HCT116 (cell line): ENCODE measurements around the gene CCM2L. TPM values are rescaled to one million over a fixed set of nuclear protein-coding genes. Genes with fewer than 3 reads are reported as not detected.

Experiments used
- ATAC-seq: fragments of 200-7000 bp; cut with Tn5 transposase; 2 replicates; pipeline ENCODE4 v1.9.1; 2020; ENCODE audit warnings: mild to moderate bottlenecking, moderate library complexity
- BruUV-seq: library from RNA; stranded (reverse); fragments of 400-500 nt; replicated peaks from 2 replicates; lab custom pipeline; 2021; lab: Mats Ljungman, UMichigan
- CTCF ChIA-PET: fragments of 300-600 bp; sonication (Branson Sonifier 250); formaldehyde crosslinking; loops from one replicate; lab custom pipeline; 2021; ENCODE audit warnings: antibody characterized with exemption; lab: Charles Lee
- POLR2A ChIA-PET: fragments of 300-600, 350-600 bp; sonication (Branson Sonifier 250); formaldehyde crosslinking; loops from one replicate; lab custom pipeline; 2021; ENCODE audit warnings: antibody characterized with exemption; lab: Charles Lee
- RAD21 ChIA-PET, 2 experiments: fragments of 300-600 bp; sonication (Branson Sonifier 250); formaldehyde crosslinking; loops; one replicate each; lab custom pipeline; 2023; ENCODE audit warnings: low total read pairs in 2 of 2; ENCODE audit not compliant: uncharacterized antibody in 2 of 2, unreplicated experiment in 2 of 2, low non-redundant PET in 1 of 2; lab: Charles Lee
- DNase-seq: peaks from one replicate; pipeline ENCODE4 v3.0.0-alpha.2; 2010; ENCODE audit warnings: low read depth, low spot score
- H2AFZ ChIP-seq: fragments of 200-600 bp; shearing (Covaris generic), sonication (generic); 2 replicates; pipeline ENCODE4 v1.6.1; 2017; ENCODE audit warnings: low read depth, mixed run types, mixed read lengths, antibody characterized with exemption, low read length; ENCODE audit not compliant: poor library complexity, severe bottlenecking
- H3K27ac ChIP-seq: 2 replicates; pipeline ENCODE4 v1.5.1; 2012; ENCODE audit warnings: low read depth, low read length
- H3K27me3 ChIP-seq: fragments of 200-600 bp; sonication (generic); 2 replicates; pipeline ENCODE4 v1.6.1; 2016; ENCODE audit warnings: mixed run types, low read length, mixed read lengths; ENCODE audit not compliant: insufficient read depth
- H3K36me3 ChIP-seq, 2 experiments: fragments of 200-500 bp in 1 of 2; fragments of 200-600 bp in 1 of 2; sonication (Bioruptor generic) in 1 of 2; sonication (generic) in 1 of 2; 2 replicates each; pipeline versions ENCODE4 v1.5.1 to v1.6.1; 2014 to 2016; ENCODE audit warnings: low read length in 2 of 2, inconsistent platforms in 1 of 2, mixed read lengths in 1 of 2, mixed run types in 1 of 2; ENCODE audit not compliant: insufficient read depth in 2 of 2, control insufficient read depth in 1 of 2
- H3K4me1 ChIP-seq, 2 experiments: fragments of 200-600 bp in 1 of 2; sonication (generic) in 1 of 2; 2 replicates each; pipeline versions ENCODE4 v1.5.1 to v1.6.1; 2012 to 2017; ENCODE audit warnings: low read length in 2 of 2, inconsistent platforms in 1 of 2, mild to moderate bottlenecking in 1 of 2, mixed read lengths in 1 of 2, mixed run types in 1 of 2, moderate library complexity in 1 of 2; ENCODE audit not compliant: insufficient read depth in 2 of 2, control insufficient read depth in 1 of 2
- H3K4me2 ChIP-seq: fragments of 200-600 bp; sonication (generic); 2 replicates; pipeline ENCODE4 v1.6.1; 2017; ENCODE audit warnings: mixed run types, low read length, mixed read lengths
- H3K4me3 ChIP-seq, 2 experiments: fragments of 200-600 bp in 1 of 2; sonication (generic) in 1 of 2; replicated peaks in 1 of 2; 2 replicates each; pipeline ENCODE4 v1.5.1; 2011 to 2016; ENCODE audit warnings: low read length in 2 of 2, control low read depth in 1 of 2, low read depth in 1 of 2, mild to moderate bottlenecking in 1 of 2, mixed read lengths in 1 of 2, mixed run types in 1 of 2
- H3K79me2 ChIP-seq: fragments of 200-600 bp; sonication (generic); 2 replicates; pipeline ENCODE4 v1.6.1; 2017; ENCODE audit warnings: mild to moderate bottlenecking, mixed run types, low read length, moderate library complexity, mixed read lengths; ENCODE audit not compliant: insufficient read depth
- H3K9ac ChIP-seq: fragments of 200-600 bp; sonication (generic); 2 replicates; pipeline ENCODE4 v1.6.1; 2016; ENCODE audit warnings: low read length, mixed read lengths
- H3K9me2 ChIP-seq: fragments of 200-600 bp; sonication (generic), shearing (Covaris generic); 2 replicates; pipeline ENCODE4 v1.6.1; 2017; ENCODE audit warnings: mixed run types, mild to moderate bottlenecking, moderate library complexity; ENCODE audit not compliant: insufficient read depth
- H3K9me3 ChIP-seq, 2 experiments: fragments of 200-500 bp in 1 of 2; fragments of 200-600 bp in 1 of 2; sonication (Bioruptor generic) in 1 of 2; sonication (generic) in 1 of 2; 2 replicates each; pipeline ENCODE4 v1.6.1; 2014 to 2017; ENCODE audit warnings: low read length in 2 of 2, mixed read lengths in 2 of 2, inconsistent platforms in 1 of 2, low read depth in 1 of 2, mild to moderate bottlenecking in 1 of 2, mixed run types in 1 of 2, moderate library complexity in 1 of 2; ENCODE audit not compliant: control insufficient read depth in 1 of 2, insufficient read depth in 1 of 2
- H4K20me1 ChIP-seq: fragments of 200-600 bp; sonication (generic), shearing (Covaris generic); 2 replicates; pipeline ENCODE4 v1.6.1; 2017; ENCODE audit warnings: mixed run types, mild to moderate bottlenecking, moderate library complexity; ENCODE audit not compliant: insufficient read depth
- CBX3 ChIP-seq: IDR thresholded peaks from 2 replicates; pipeline ENCODE4 v1.6.1; 2012; ENCODE audit warnings: low read depth
- EGR1 ChIP-seq: IDR thresholded peaks from 2 replicates; pipeline ENCODE4 v1.6.1; 2012; ENCODE audit warnings: low read depth
- ELF1 ChIP-seq: IDR thresholded peaks from 2 replicates; pipeline ENCODE4 v1.6.1; 2012; ENCODE audit warnings: low read depth, borderline replicate concordance
- EZH2 ChIP-seq: fragments of 200-600 bp; sonication (generic); IDR thresholded peaks from 2 replicates; pipeline ENCODE4 v1.6.1; 2017; ENCODE audit warnings: antibody characterized with exemption, mixed run types
- SIN3A ChIP-seq: IDR thresholded peaks from 2 replicates; pipeline ENCODE4 v1.6.1; 2012; ENCODE audit warnings: low read depth
- SRF ChIP-seq: IDR thresholded peaks from 2 replicates; pipeline ENCODE4 v1.6.1; 2012; ENCODE audit warnings: low read depth
- ZFX ChIP-seq: fragments of 450-650 bp; IDR thresholded peaks from 2 replicates; pipeline ENCODE4 v1.6.1; 2017
- intact Hi-C: fragments of 100-400 bp; cut with micrococcal nuclease; formaldehyde crosslinking; loops from 2 replicates; pipeline ENCODE4 v1.10.0; 2022
- total RNA-seq: library from RNA; stranded (reverse); gene quantifications from one replicate; pipeline ENCODE4 v1.2.1, GENCODE V29; 2021; ENCODE audit not compliant: unreplicated experiment
- TF ChIP-seq, protein P1 (sequence below): IDR thresholded peaks from 2 replicates; pipeline ENCODE4 v1.6.1; 2012; ENCODE audit warnings: low read depth
- TF ChIP-seq, protein P2 (sequence below), 3 experiments: fragments of 200-600 bp in 1 of 3; sonication (generic) in 1 of 3; IDR thresholded peaks in 2 of 3; conservative IDR thresholded peaks in 1 of 3; 2 replicates each; pipeline ENCODE4 v1.5.1; 2012 to 2017; ENCODE audit warnings: low read depth in 2 of 3, low read length in 2 of 3, antibody characterized with exemption in 1 of 3, borderline replicate concordance in 1 of 3, control low read depth in 1 of 3, mild to moderate bottlenecking in 1 of 3, mixed read lengths in 1 of 3, mixed run types in 1 of 3, moderate library complexity in 1 of 3; ENCODE audit not compliant: insufficient read depth in 1 of 3

CCM2L gene
- total RNA-seq, 1 experiment from 2014 or later, result 1.4 TPM

DNA sequence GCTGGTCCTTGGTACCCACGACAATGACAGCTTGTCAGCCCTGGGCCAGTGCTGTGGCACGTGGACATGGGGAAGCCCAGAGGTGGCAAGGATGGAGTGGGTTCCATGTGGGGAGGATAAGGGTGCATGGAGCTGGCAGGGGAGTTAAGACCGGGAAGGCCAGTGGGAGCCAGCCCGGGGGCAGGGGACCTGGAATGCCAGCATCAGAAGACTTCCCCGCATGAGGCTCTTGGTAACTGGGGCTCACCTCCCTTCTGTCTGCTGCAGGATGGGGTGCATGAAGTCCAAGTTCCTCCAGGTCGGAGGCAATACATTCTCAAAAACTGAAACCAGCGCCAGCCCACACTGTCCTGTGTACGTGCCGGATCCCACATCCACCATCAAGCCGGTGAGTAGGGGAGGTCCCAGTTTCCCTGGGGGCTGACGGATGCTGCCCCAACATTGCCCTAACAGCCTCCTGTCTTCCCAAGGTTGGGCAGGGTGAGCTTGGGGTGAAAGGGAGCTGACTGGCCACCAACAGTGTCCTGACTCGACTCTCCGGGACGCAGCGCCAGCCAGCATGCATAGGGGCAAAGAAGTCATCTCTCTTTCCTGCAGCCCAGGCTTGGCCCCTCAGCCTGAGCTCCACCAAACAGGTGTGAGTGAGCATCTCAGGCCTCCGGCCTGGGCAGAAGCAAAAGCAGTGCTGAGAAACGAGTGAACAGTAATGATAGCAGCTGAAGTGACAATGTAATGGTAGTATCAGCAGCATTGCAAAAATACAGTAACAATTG, 61.3 kb downstream of the CCM2L start:
- no peaks in the 10 kb centered on the region for H3K9me2 ChIP-seq
- ChIA-PET POLR2A (no interaction called here), CTCF (interaction anchor here (1.7 kb wide), 1 partner anchor 8 kb away, joined by 5 read pairs; no protein-coding TSS in a partner anchor), RAD21 (interaction anchor here in 1 of 2 experiments (0.6 kb wide), 1 partner anchor 758 kb away, joined by 3 read pairs; no protein-coding TSS in a partner anchor)
- H3K27me3 ChIP-seq, result 0 out of 2 replicates have a peak, but pooled peaks cover 5% of the 10 kb centered on the region
- H3K9ac ChIP-seq, result no peak overlapping the region
- no peak overlapping the region for H3K4me3 ChIP-seq
- no peak for ATAC-seq
- H3K4me1 ChIP-seq, result no peaks in the 10 kb centered on the region
- intact Hi-C loops, result no loop called here
- H2AFZ ChIP-seq, result no peak overlapping the region
- H3K4me2 ChIP-seq, result no peak overlapping the region
- H4K20me1 ChIP-seq, result no peaks in the 10 kb centered on the region
- no peak for DNase-seq
- no TSS peak for BruUV-seq
- no peaks in the 10 kb centered on the region for H3K36me3 ChIP-seq
- no peak for TF ChIP-seq ELF1
- no peak for TF ChIP-seq SIN3A
- TF ChIP-seq EGR1, result no peak
- TF ChIP-seq SRF, result no peak
- no peak for TF ChIP-seq ZFX
- TF ChIP-seq, protein P1, sequence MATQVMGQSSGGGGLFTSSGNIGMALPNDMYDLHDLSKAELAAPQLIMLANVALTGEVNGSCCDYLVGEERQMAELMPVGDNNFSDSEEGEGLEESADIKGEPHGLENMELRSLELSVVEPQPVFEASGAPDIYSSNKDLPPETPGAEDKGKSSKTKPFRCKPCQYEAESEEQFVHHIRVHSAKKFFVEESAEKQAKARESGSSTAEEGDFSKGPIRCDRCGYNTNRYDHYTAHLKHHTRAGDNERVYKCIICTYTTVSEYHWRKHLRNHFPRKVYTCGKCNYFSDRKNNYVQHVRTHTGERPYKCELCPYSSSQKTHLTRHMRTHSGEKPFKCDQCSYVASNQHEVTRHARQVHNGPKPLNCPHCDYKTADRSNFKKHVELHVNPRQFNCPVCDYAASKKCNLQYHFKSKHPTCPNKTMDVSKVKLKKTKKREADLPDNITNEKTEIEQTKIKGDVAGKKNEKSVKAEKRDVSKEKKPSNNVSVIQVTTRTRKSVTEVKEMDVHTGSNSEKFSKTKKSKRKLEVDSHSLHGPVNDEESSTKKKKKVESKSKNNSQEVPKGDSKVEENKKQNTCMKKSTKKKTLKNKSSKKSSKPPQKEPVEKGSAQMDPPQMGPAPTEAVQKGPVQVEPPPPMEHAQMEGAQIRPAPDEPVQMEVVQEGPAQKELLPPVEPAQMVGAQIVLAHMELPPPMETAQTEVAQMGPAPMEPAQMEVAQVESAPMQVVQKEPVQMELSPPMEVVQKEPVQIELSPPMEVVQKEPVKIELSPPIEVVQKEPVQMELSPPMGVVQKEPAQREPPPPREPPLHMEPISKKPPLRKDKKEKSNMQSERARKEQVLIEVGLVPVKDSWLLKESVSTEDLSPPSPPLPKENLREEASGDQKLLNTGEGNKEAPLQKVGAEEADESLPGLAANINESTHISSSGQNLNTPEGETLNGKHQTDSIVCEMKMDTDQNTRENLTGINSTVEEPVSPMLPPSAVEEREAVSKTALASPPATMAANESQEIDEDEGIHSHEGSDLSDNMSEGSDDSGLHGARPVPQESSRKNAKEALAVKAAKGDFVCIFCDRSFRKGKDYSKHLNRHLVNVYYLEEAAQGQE, result no peak
- no peak for TF ChIP-seq EZH2
- TF ChIP-seq, protein P2, sequence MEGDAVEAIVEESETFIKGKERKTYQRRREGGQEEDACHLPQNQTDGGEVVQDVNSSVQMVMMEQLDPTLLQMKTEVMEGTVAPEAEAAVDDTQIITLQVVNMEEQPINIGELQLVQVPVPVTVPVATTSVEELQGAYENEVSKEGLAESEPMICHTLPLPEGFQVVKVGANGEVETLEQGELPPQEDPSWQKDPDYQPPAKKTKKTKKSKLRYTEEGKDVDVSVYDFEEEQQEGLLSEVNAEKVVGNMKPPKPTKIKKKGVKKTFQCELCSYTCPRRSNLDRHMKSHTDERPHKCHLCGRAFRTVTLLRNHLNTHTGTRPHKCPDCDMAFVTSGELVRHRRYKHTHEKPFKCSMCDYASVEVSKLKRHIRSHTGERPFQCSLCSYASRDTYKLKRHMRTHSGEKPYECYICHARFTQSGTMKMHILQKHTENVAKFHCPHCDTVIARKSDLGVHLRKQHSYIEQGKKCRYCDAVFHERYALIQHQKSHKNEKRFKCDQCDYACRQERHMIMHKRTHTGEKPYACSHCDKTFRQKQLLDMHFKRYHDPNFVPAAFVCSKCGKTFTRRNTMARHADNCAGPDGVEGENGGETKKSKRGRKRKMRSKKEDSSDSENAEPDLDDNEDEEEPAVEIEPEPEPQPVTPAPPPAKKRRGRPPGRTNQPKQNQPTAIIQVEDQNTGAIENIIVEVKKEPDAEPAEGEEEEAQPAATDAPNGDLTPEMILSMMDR (IDR thresholded peaks at IDR 0.05 in 2 of 3, conservative IDR thresholded peaks at IDR 0.05 in 1 of 3; ENCODE audit: borderline replicate concordance in 1 of 3, insufficient read depth in 1 of 3, low read depth in 2 of 3, low read length in 2 of 3), result no peak
- no peak for TF ChIP-seq CBX3
- H3K79me2 ChIP-seq, result no peaks in the 10 kb centered on the region
- no peaks in the 10 kb centered on the region for H3K9me3 ChIP-seq
- no peak overlapping the region for H3K27ac ChIP-seq
